Mesenchymal stem cell (in vitro differentiated cells and primary cell): Measurements from ENCODE around the gene SDF4.

Experiments
- DNase-seq: peaks from one replicate; pipeline ENCODE4 v3.0.0-alpha.2; 2013
- H2AFZ ChIP-seq: one replicate; pipeline ENCODE4 v1.6.1; 2013; ENCODE audit warnings: low read depth, mild to moderate bottlenecking, control low read depth, inconsistent platforms, low read length, moderate library complexity
- H2AK5ac ChIP-seq: 2 replicates; pipeline ENCODE4 v1.6.1; 2013; ENCODE audit warnings: low read length, moderate library complexity, mild to moderate bottlenecking, inconsistent platforms; ENCODE audit not compliant: severe bottlenecking
- H2BK120ac ChIP-seq: one replicate; pipeline ENCODE4 v1.6.1; 2013; ENCODE audit warnings: low read depth, mild to moderate bottlenecking, inconsistent platforms, low read length, moderate library complexity
- H2BK12ac ChIP-seq, 2 experiments: one replicate each; pipeline ENCODE4 v1.6.1; 2013; ENCODE audit warnings: inconsistent platforms in 2 of 2, low read length in 2 of 2, mild to moderate bottlenecking in 2 of 2, moderate library complexity in 2 of 2, control low read depth in 1 of 2
- H2BK15ac ChIP-seq: one replicate; pipeline ENCODE4 v1.6.1; 2013; ENCODE audit warnings: mild to moderate bottlenecking, low read depth, inconsistent platforms; ENCODE audit not compliant: poor library complexity, severe bottlenecking
- H2BK5ac ChIP-seq: 2 replicates; pipeline ENCODE4 v1.6.1; 2013; ENCODE audit warnings: low read depth, mild to moderate bottlenecking, low read length, control low read depth, inconsistent platforms; ENCODE audit not compliant: poor library complexity, severe bottlenecking
- H3K14ac ChIP-seq, 2 experiments: one replicate each; pipeline ENCODE4 v1.6.1; 2013; ENCODE audit warnings: inconsistent platforms in 2 of 2, low read length in 2 of 2, control low read depth in 1 of 2, mild to moderate bottlenecking in 1 of 2, moderate library complexity in 1 of 2
- H3K18ac ChIP-seq, 2 experiments: one replicate each; pipeline ENCODE4 v1.6.1; 2013; ENCODE audit warnings: inconsistent platforms in 2 of 2, low read length in 2 of 2, control low read depth in 1 of 2, low read depth in 1 of 2, mild to moderate bottlenecking in 1 of 2
- H3K23ac ChIP-seq, 2 experiments: one replicate each; pipeline ENCODE4 v1.6.1; 2013; ENCODE audit warnings: inconsistent platforms in 2 of 2, low read length in 2 of 2, mild to moderate bottlenecking in 2 of 2, moderate library complexity in 2 of 2, control low read depth in 1 of 2
- H3K27ac ChIP-seq: 2 replicates; pipeline ENCODE4 v1.5.1; 2013; ENCODE audit warnings: mild to moderate bottlenecking, moderate library complexity, low read length, control low read depth, inconsistent platforms; ENCODE audit not compliant: poor library complexity, severe bottlenecking
- H3K27me3 ChIP-seq, 2 experiments: 2 replicates each; pipeline versions ENCODE4 v1.6.1 to v1.7.0; 2013; ENCODE audit warnings: low read length in 2 of 2, mild to moderate bottlenecking in 2 of 2, moderate library complexity in 2 of 2, control low read depth in 1 of 2, inconsistent platforms in 1 of 2; ENCODE audit not compliant: control insufficient read depth in 1 of 2, insufficient read depth in 1 of 2
- H3K36me3 ChIP-seq, 2 experiments: 2 replicates each; pipeline versions ENCODE4 v1.6.1 to v1.7.0; 2013; ENCODE audit warnings: low read length in 2 of 2, control low read depth in 1 of 2, inconsistent platforms in 1 of 2, low read depth in 1 of 2, mild to moderate bottlenecking in 1 of 2; ENCODE audit not compliant: insufficient read depth in 2 of 2, control insufficient read depth in 1 of 2
- H3K4ac ChIP-seq, 2 experiments: one replicate each; pipeline ENCODE4 v1.6.1; 2013; ENCODE audit warnings: inconsistent platforms in 2 of 2, low read length in 2 of 2, mild to moderate bottlenecking in 2 of 2, moderate library complexity in 2 of 2, control low read depth in 1 of 2, low read depth in 1 of 2
- H3K4me1 ChIP-seq: 2 replicates; pipeline ENCODE4 v1.6.1; 2013; ENCODE audit warnings: low read depth, low read length, control low read depth; ENCODE audit not compliant: control insufficient read depth, insufficient read depth
- H3K4me2 ChIP-seq: 2 replicates; pipeline ENCODE4 v1.6.1; 2013; ENCODE audit warnings: low read length, mild to moderate bottlenecking, inconsistent platforms; ENCODE audit not compliant: poor library complexity, severe bottlenecking
- H3K4me3 ChIP-seq, 2 experiments: 2 replicates each; pipeline versions ENCODE4 v1.5.1 to v1.7.0; 2013; ENCODE audit warnings: low read length in 2 of 2, mild to moderate bottlenecking in 2 of 2, control low read depth in 1 of 2, low read depth in 1 of 2; ENCODE audit not compliant: insufficient read depth in 1 of 2
- H3K79me1 ChIP-seq: replicated peaks from 2 replicates; pipeline ENCODE4 v1.6.1; 2013; ENCODE audit warnings: mild to moderate bottlenecking, control low read depth, low read length, inconsistent platforms; ENCODE audit not compliant: poor library complexity, severe bottlenecking
- H3K9ac ChIP-seq: 2 replicates; pipeline ENCODE4 v1.7.0; 2013; ENCODE audit warnings: mild to moderate bottlenecking, low read length, moderate library complexity
- H3K9me3 ChIP-seq: 2 replicates; pipeline ENCODE4 v1.7.0; 2013; ENCODE audit warnings: mild to moderate bottlenecking, low read length; ENCODE audit not compliant: control insufficient read depth
- H4K8ac ChIP-seq: one replicate; pipeline ENCODE4 v1.6.1; 2013; ENCODE audit warnings: inconsistent platforms, mild to moderate bottlenecking, low read length, moderate library complexity
- H4K91ac ChIP-seq: one replicate; pipeline ENCODE4 v1.6.1; 2013; ENCODE audit warnings: mild to moderate bottlenecking, low read length, inconsistent platforms
- WGBS: methylation state at CpG from one replicate; pipeline ENCODE4 v1.1.7; 2013; ENCODE audit warnings: mixed read lengths; 5-methylcytosine and 5-hydroxymethylcytosine counted together

SDF4 gene

GRCh38 chr1:1255611-1256010 is 23.8 kb upstream of the SDF4 start:
- Histone ChIP-seq H3K18ac (no peak overlapping the region), H3K27ac (no peak overlapping the region)
- WGBS = 94% methylated on average over 10 of the region's 10 CpGs

GRCh38 chr1:1255078-1255477 is 23.3 kb upstream of the SDF4 start:
- 99% methylated on average over 26 of the region's 26 CpGs for WGBS
- no peak overlapping the region for H2AFZ ChIP-seq
- peaks cover 57 to 87% of the 10 kb centered on the region in 2 experiments for H3K36me3 ChIP-seq
- no peak overlapping the region for H3K4me3 ChIP-seq
- H3K4ac ChIP-seq = no peak overlapping the region
- no peak overlapping the region for H3K14ac ChIP-seq
- no peak overlapping the region for H3K23ac ChIP-seq
- peaks cover 26% of the 10 kb centered on the region for H3K4me1 ChIP-seq
- no peak overlapping the region for H3K18ac ChIP-seq
- no peak overlapping the region for H4K91ac ChIP-seq
- peaks cover 44% of the 10 kb centered on the region for H3K79me1 ChIP-seq
- no peaks in the 10 kb centered on the region for H3K27me3 ChIP-seq
- DNase-seq = no peak
- H3K9me3 ChIP-seq = no peaks in the 10 kb centered on the region
- no peak overlapping the region for H2AK5ac ChIP-seq
- no peak overlapping the region for H2BK15ac ChIP-seq
- no peak overlapping the region for H2BK120ac ChIP-seq
- H4K8ac ChIP-seq = no peak overlapping the region
- H3K9ac ChIP-seq = no peak overlapping the region
- no peak overlapping the region for H2BK5ac ChIP-seq
- no peak overlapping the region for H2BK12ac ChIP-seq
- H3K27ac ChIP-seq = no peak overlapping the region
- no peak overlapping the region for H3K4me2 ChIP-seq

More at GRCh38 chr1:1255611-1256010, 23.8 kb upstream of the SDF4 start:
- Histone ChIP-seq H3K79me1 (peaks cover 43% of the 10 kb centered on the region), H2AFZ (no peak overlapping the region), H2BK5ac (no peak overlapping the region), H3K36me3 (peaks cover 62 to 90% of the 10 kb centered on the region in 2 experiments), H2AK5ac (no peak overlapping the region), H3K4ac (no peak overlapping the region), H3K14ac (no peak overlapping the region), H2BK120ac (no peak overlapping the region), H3K27me3 (no peaks in the 10 kb centered on the region), H3K23ac (no peak overlapping the region), H2BK15ac (no peak overlapping the region), H3K4me3 (no peak overlapping the region), H2BK12ac (no peak overlapping the region), H4K91ac (no peak overlapping the region), H4K8ac (no peak overlapping the region), H3K4me1 (peaks cover 24% of the 10 kb centered on the region), H3K4me2 (no peak overlapping the region), H3K9ac (no peak overlapping the region), H3K9me3 (no peaks in the 10 kb centered on the region)
- no peak for DNase-seq

GRCh38 chr1:1254667-1254998 is 22.8 kb upstream of the SDF4 start:
- WGBS = 96% methylated on average over 21 of the region's 21 CpGs

GRCh38 chr1:1253972-1254666 is 22.3 kb upstream of the SDF4 start:
- Histone ChIP-seq H3K4me1 (peaks cover 25% of the 10 kb centered on the region), H3K27ac (no peak overlapping the region), H2AFZ (no peak overlapping the region), H3K4me3 (no peak overlapping the region), H3K4ac (no peak overlapping the region), H3K9me3 (no peaks in the 10 kb centered on the region), H3K36me3 (peaks cover 48 to 77% of the 10 kb centered on the region in 2 experiments), H4K8ac (no peak overlapping the region), H3K18ac (no peak overlapping the region), H2BK120ac (no peak overlapping the region), H2AK5ac (no peak overlapping the region), H3K9ac (no peak overlapping the region), H2BK12ac (no peak overlapping the region), H2BK5ac (no peak overlapping the region), H4K91ac (no peak overlapping the region), H3K4me2 (no peak overlapping the region), H2BK15ac (no peak overlapping the region), H3K79me1 (peaks cover 47% of the 10 kb centered on the region), H3K27me3 (no peaks in the 10 kb centered on the region), H3K23ac (no peak overlapping the region), H3K14ac (no peak overlapping the region)
- 97% methylated on average over 50 of the region's 50 CpGs for WGBS
- no peak for DNase-seq

More at GRCh38 chr1:1254667-1254998, 22.8 kb upstream of the SDF4 start:
- H3K9ac ChIP-seq = no peak overlapping the region
- no peak overlapping the region for H3K27ac ChIP-seq
- no peak overlapping the region for H2AK5ac ChIP-seq
- no peak overlapping the region for H3K14ac ChIP-seq
- no peak overlapping the region for H4K8ac ChIP-seq
- no peak overlapping the region for H2BK15ac ChIP-seq
- DNase-seq = no peak
- H3K36me3 ChIP-seq = peaks cover 53 to 82% of the 10 kb centered on the region in 2 experiments
- no peak overlapping the region for H2BK120ac ChIP-seq
- H3K79me1 ChIP-seq = peaks cover 46% of the 10 kb centered on the region
- H2BK5ac ChIP-seq = no peak overlapping the region
- H3K4me3 ChIP-seq = no peak overlapping the region
- no peak overlapping the region for H4K91ac ChIP-seq
- H2BK12ac ChIP-seq = no peak overlapping the region
- no peaks in the 10 kb centered on the region for H3K9me3 ChIP-seq
- no peak overlapping the region for H3K4me2 ChIP-seq
- H3K27me3 ChIP-seq = no peaks in the 10 kb centered on the region
- no peak overlapping the region for H2AFZ ChIP-seq
- H3K23ac ChIP-seq = no peak overlapping the region
- H3K4ac ChIP-seq = no peak overlapping the region
- peaks cover 26% of the 10 kb centered on the region for H3K4me1 ChIP-seq
- no peak overlapping the region for H3K18ac ChIP-seq
